Measurements from ENCODE around the gene NECAB2.

GRCh38 chr16:83951544-83951943, 16.5 kb upstream of the NECAB2 start:
- TF ChIP-seq CTCF (IDR thresholded peaks at IDR 0.05) (no peak), POLR2A (IDR thresholded peaks at IDR 0.05) (no peak), POLR2AphosphoS5 (IDR thresholded peaks at IDR 0.05; ENCODE audit: insufficient read depth in 1 of 2, low read depth in 1 of 2) (no peak)

Data from vagina (tissue), 2 donors.